Liver (tissue), 9 donors: ENCODE measurements around the gene MYCL. TPM values are rescaled to one million over a fixed set of nuclear protein-coding genes. Genes with fewer than 3 reads are reported as not detected.

ENCODE experiments used
- DNase-seq: peaks from one replicate; pipeline ENCODE4 v3.0.0-alpha.2; 2017; ENCODE audit warnings: low spot score
- H3K27ac ChIP-seq, 2 donors: one replicate each; pipeline ENCODE4 v1.7.0; 2013; ENCODE audit warnings: inconsistent platforms in 2 of 2, low read length in 2 of 2, control low read depth in 1 of 2, low read depth in 1 of 2, mild to moderate bottlenecking in 1 of 2
- H3K27me3 ChIP-seq, 4 donors: one replicate each; pipeline versions ENCODE4 v1.6.1 to v1.7.0; 2013; ENCODE audit warnings: low read length in 3 of 4, inconsistent platforms in 1 of 4, mild to moderate bottlenecking in 1 of 4, moderate library complexity in 1 of 4; ENCODE audit not compliant: control insufficient read depth in 4 of 4, insufficient read depth in 4 of 4
- H3K36me3 ChIP-seq, 4 donors: one replicate each; pipeline versions ENCODE4 v1.6.1 to v1.7.0; 2013; ENCODE audit warnings: low read length in 3 of 4, mild to moderate bottlenecking in 3 of 4, low read depth in 1 of 4, moderate library complexity in 1 of 4; ENCODE audit not compliant: control insufficient read depth in 4 of 4, insufficient read depth in 3 of 4
- H3K4me1 ChIP-seq, 4 donors: one replicate each; pipeline versions ENCODE4 v1.6.1 to v1.7.0; 2013; ENCODE audit warnings: low read length in 3 of 4, mild to moderate bottlenecking in 3 of 4, moderate library complexity in 1 of 4; ENCODE audit not compliant: control insufficient read depth in 4 of 4, insufficient read depth in 4 of 4
- H3K4me3 ChIP-seq, 3 donors: one replicate each; pipeline versions ENCODE4 v1.6.1 to v1.7.0; 2013; ENCODE audit warnings: low read length in 3 of 3, control low read depth in 1 of 3, low read depth in 1 of 3, mild to moderate bottlenecking in 1 of 3
- H3K9ac ChIP-seq, 2 donors: one replicate each; pipeline ENCODE4 v1.7.0; 2013; ENCODE audit warnings: low read length in 2 of 2, mild to moderate bottlenecking in 2 of 2, moderate library complexity in 2 of 2, control low read depth in 1 of 2, low read depth in 1 of 2
- H3K9me3 ChIP-seq, 4 donors: one replicate each; pipeline versions ENCODE4 v1.6.1 to v1.7.0; 2013; ENCODE audit warnings: low read length in 3 of 4; ENCODE audit not compliant: control insufficient read depth in 4 of 4
- ATF3 ChIP-seq: IDR thresholded peaks from 2 replicates; pipeline ENCODE4 v1.6.1; 2016; ENCODE audit warnings: antibody characterized with exemption
- CTCF ChIP-seq: fragments of 150-350 bp; IDR thresholded peaks from 2 replicates; pipeline ENCODE4 v1.5.1; 2017; ENCODE audit warnings: improper control_type of control experiment, low read depth, low read length; ENCODE audit not compliant: missing input control
- FOXA1 ChIP-seq: IDR thresholded peaks from 2 replicates; pipeline ENCODE4 v1.6.1; 2016; ENCODE audit warnings: antibody characterized with exemption
- FOXA2 ChIP-seq: IDR thresholded peaks from 2 replicates; pipeline ENCODE4 v1.6.1; 2016; ENCODE audit warnings: antibody characterized with exemption
- GABPA ChIP-seq, 2 donors: IDR thresholded peaks in 1 of 2; conservative IDR thresholded peaks in 1 of 2; 2 replicates each; pipeline ENCODE4 v1.6.1; 2016; ENCODE audit warnings: antibody characterized with exemption in 2 of 2, mild to moderate bottlenecking in 1 of 2, moderate library complexity in 1 of 2
- HNF4A ChIP-seq, 2 donors: conservative IDR thresholded peaks; 2 replicates each; pipeline ENCODE4 v1.6.1; 2016; ENCODE audit warnings: antibody characterized with exemption in 2 of 2, mild to moderate bottlenecking in 2 of 2
- HNF4G ChIP-seq: IDR thresholded peaks from 2 replicates; pipeline ENCODE4 v1.6.1; 2016; ENCODE audit warnings: antibody characterized with exemption
- JUND ChIP-seq, 2 donors: IDR thresholded peaks; 2 replicates each; pipeline ENCODE4 v1.6.1; 2016; ENCODE audit warnings: antibody characterized with exemption in 2 of 2
- MAX ChIP-seq: IDR thresholded peaks from 2 replicates; pipeline ENCODE4 v1.6.1; 2016; ENCODE audit warnings: antibody characterized with exemption
- NR2F2 ChIP-seq: IDR thresholded peaks from 2 replicates; pipeline ENCODE4 v1.6.1; 2016; ENCODE audit warnings: antibody characterized with exemption
- RAD21 ChIP-seq, 2 donors: IDR thresholded peaks; 2 replicates each; pipeline ENCODE4 v1.6.1; 2016; ENCODE audit warnings: antibody characterized with exemption in 2 of 2, mild to moderate bottlenecking in 2 of 2
- REST ChIP-seq: IDR thresholded peaks from 2 replicates; pipeline ENCODE4 v1.6.1; 2016; ENCODE audit warnings: antibody characterized with exemption, mild to moderate bottlenecking
- RXRA ChIP-seq, 2 donors: IDR thresholded peaks; 2 replicates each; pipeline ENCODE4 v1.6.1; 2017 to 2018; ENCODE audit warnings: antibody characterized with exemption in 2 of 2, mild to moderate bottlenecking in 1 of 2
- SP1 ChIP-seq: IDR thresholded peaks from 2 replicates; pipeline ENCODE4 v1.6.1; 2018; ENCODE audit warnings: antibody characterized with exemption, mild to moderate bottlenecking
- YY1 ChIP-seq: IDR thresholded peaks from 2 replicates; pipeline ENCODE4 v1.6.1; 2016; ENCODE audit warnings: antibody characterized with exemption, mild to moderate bottlenecking
- ZBTB33 ChIP-seq: IDR thresholded peaks from 2 replicates; pipeline ENCODE4 v1.6.1; 2016; ENCODE audit warnings: antibody characterized with exemption
- whole genome bisulfite sequencing: extraction: QIAGEN DNeasy Blood & Tissue Kit; methylation state at CpG from one replicate; pipeline ENCODE4 v1.1.7; 2013; 5-methylcytosine and 5-hydroxymethylcytosine counted together
- polyA plus RNA-seq, 2 donors: library from polyadenylated mRNA; stranded (reverse) in 1 of 2; unstranded in 1 of 2; fragments of 200-250 nt in 1 of 2; fragments of >200 nt in 1 of 2; fragmentation: Nextera tagmentation in 1 of 2; extraction: Ambion mirVana in 1 of 2; gene quantifications; one replicate each; pipeline versions ENCODE4 v1.2.1 to v1.2.3, GENCODE V29; 2013 to 2015
- total RNA-seq, 2 donors: library from RNA; depleted of rRNA; stranded (reverse); fragments of >200 nt; gene quantifications; one replicate each; pipeline ENCODE4 v1.2.3, GENCODE V29; 2014
- donor health status: healthy.
- donor health status: healthy.
- donor health status: healthy.
- donor health status: healthy.
- donor health status: healthy.

MYCL gene
- total RNA-seq: 1 to 10 TPM; 1.8 to 6.6 TPM
- 1 to 10 TPM; 2.4 to 2.6 TPM for polyA plus RNA-seq

- H3K9me3 ChIP-seq: no peaks in the 10 kb centered on the region
- DNase-seq: peak; percentile 69
- TF ChIP-seq SP1 (peak; percentile 56), REST (peak; percentile 51), RAD21 (IDR thresholded peaks at IDR 0.05) (peak; percentile 84 to 92), HNF4G (no peak), CTCF (peak; percentile 70), HNF4A (conservative IDR thresholded peaks at IDR 0.05) (peak in 1 of 2 donors; percentile 14), ATF3 (no peak), RXRA (IDR thresholded peaks at IDR 0.05) (peak in 1 of 2 donors; percentile 54)
- peaks cover 5 to 32% (median 21%) of the 10 kb centered on the region in 4 donors for H3K4me1 ChIP-seq
- under 1% methylated on average over 92 of the region's 92 CpGs for WGBS
- peak within 1 kb of the TSS; percentile 60 to 80 (median 65) for H3K4me3 ChIP-seq
- H3K9ac ChIP-seq: peak within 1 kb of the TSS; percentile 67 to 69
- no peaks in the 10 kb centered on the region for H3K27me3 ChIP-seq
- H3K36me3 ChIP-seq: peaks cover 0 to 3% (median 0%) of the 10 kb centered on the region in 4 donors
- peak within 1 kb of the TSS; percentile 86 to 90 for H3K27ac ChIP-seq
Observed at GRCh38 chr1:39901714-39902459, at the start of gene MYCL. Gene MYCL, minus strand, starts transcription at chr1:39901917. Its CDS starts 483 bp downstream, at chr1:39901434.

GRCh38 chr1:39949891-39950290, 48.2 kb upstream of the MYCL start:
- Histone ChIP-seq H3K9me3 (no peaks in the 10 kb centered on the region), H3K9ac (no peak overlapping the region), H3K4me1 (peaks cover 8 to 18% (median 11%) of the 10 kb centered on the region in 4 donors), H3K27ac (no peak overlapping the region), H3K27me3 (no peaks in the 10 kb centered on the region), H3K36me3 (no peaks in the 10 kb centered on the region), H3K4me3 (no peak overlapping the region)
- 92% methylated on average over 2 of the region's 2 CpGs for WGBS
- DNase-seq: no peak
- TF ChIP-seq YY1: no peak
- TF ChIP-seq REST: no peak
- TF ChIP-seq ZBTB33: no peak
- TF ChIP-seq NR2F2: no peak
- TF ChIP-seq HNF4G: no peak
- TF ChIP-seq ATF3: no peak
- no peak for TF ChIP-seq MAX
- TF ChIP-seq CTCF: no peak
- TF ChIP-seq HNF4A (conservative IDR thresholded peaks at IDR 0.05): no peak
- no peak for TF ChIP-seq FOXA2
- no peak for TF ChIP-seq JUND (IDR thresholded peaks at IDR 0.05)
- TF ChIP-seq FOXA1: no peak
- TF ChIP-seq GABPA (IDR thresholded peaks at IDR 0.05 in 1 of 2, conservative IDR thresholded peaks at IDR 0.05 in 1 of 2): no peak
